NCI-H510A (cell line): ENCODE data around the gene CREB5.
"Not testable (repeated sequence)": the region's sequence is repeated elsewhere in the genome, so short reads cannot be mapped to it uniquely, and the experiment has no call there.

ENCODE experiments used
- DNase-seq: peaks from one replicate; lab custom pipeline; 2025; lab: John Stamatoyannopoulos, UW

Gene CREB5

DNA sequence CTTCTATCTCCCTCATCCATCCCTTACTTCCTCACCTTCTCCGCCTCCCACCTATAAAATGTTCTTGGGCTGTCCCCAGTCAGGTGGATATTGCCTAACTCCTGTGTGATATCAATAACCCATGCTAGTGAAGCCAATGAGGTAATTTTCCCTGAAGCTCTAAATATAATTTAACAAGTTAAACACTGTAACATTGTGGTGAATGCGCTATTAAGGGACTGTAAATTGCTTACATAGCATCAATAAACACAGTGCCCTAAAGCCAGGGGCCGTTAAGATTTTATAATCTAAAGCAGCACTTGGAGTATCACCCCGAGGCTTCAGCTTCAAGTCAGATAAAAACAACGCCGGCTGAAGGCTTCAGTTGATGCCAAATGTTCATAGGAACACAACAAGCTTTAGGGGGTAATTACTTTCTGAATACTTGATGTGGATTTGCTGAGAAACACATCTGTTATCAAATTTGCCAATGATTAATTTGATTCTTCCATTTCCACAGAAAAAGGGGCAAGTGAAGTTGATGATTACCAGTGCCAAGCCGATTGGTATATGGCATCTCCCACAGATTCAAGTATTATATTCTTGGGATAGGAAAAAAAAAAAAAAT, 138.4 kb downstream of the CREB5 start:
- DNase-seq, result no peak

GRCh38 chr7:28551331-28551730, 139.0 kb downstream of the CREB5 start:
- no peak for DNase-seq

DNA sequence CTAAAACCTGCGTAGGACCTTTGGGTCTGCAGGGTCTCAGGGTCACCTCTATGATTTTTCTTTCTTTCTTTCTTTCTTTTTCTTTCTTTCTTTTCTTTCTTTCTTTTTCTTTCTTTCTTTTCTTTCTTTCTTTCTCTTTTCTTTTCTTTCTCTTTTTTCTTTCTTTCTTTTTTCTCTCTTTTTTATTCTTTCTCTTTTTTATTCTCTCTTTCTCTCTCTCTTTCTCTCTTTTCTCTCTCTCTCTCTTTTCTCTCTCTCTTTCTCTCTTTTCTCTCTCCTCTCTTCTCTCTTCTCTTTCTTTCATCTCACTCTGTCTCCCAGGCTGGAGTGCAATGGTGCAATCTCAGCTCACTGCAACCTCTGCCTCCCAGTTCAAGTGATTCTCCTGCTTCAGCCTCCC, 139.4 kb downstream of the CREB5 start:
- DNase-seq, result not testable (repeated sequence)

- no peak for DNase-seq
Observed at GRCh38 chr7:28554802-28555471, 142.6 kb downstream of the CREB5 start.

GRCh38 chr7:28556025-28556424, 143.7 kb downstream of the CREB5 start:
- DNase-seq, result no peak

- DNase-seq, result no peak
Observed at GRCh38 chr7:28556671-28557070, 144.4 kb downstream of the CREB5 start.

- DNase-seq, result no peak
Observed at GRCh38 chr7:28558236-28558635, 145.9 kb downstream of the CREB5 start.

DNA sequence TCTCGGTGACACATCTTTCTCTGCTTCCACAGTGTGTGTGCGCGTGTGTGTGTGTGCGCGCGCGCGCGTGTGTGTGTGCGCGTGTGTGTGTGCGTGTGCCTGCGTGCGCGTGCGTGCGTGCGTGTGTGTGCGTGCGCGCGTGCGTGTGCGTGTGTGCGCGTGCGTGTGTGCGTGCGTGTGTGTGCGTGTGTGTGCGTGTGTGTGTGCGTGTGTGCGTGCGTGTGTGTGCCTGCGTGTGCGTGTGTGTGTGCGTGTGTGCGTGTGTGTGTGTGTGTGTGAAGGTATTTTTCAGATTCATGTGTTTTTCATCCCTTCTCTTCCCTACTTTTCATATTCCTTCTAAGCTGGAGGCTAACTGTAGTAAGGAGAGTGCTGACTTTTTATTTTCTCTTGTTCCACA, 148.4 kb downstream of the CREB5 start:
- DNase-seq, result no peak

- DNase-seq, result no peak
Observed at GRCh38 chr7:28564033-28564432, 151.7 kb downstream of the CREB5 start.

DNA sequence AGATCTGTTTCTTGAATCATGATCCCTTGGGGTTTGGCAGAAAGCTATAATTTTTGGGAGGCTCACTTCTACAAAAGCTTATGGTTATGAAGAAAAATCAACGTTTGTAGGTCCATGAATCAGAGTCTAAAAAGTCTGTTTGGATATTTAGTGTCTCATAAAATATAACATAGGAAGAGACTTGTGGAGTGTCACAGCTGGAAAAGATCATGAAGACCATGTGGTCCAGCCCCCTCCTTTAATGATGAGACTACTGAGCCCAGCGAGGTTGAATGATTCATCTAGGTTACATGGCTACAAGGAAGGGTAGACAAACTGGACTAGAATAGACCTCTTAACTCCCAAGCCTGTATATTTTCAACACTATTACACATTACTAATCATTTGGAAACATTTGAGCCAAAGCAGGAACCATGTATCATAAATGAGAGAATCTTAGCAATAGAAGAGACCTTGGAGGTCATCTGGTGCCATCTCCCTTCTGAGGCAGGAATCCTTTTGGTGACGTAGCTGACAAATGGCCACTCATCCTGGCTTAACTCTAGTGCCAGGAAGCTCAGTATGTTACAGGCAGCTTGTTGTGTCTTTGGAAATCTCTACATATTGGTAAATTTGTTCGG, 152.5 kb downstream of the CREB5 start:
- no peak for DNase-seq

DNA sequence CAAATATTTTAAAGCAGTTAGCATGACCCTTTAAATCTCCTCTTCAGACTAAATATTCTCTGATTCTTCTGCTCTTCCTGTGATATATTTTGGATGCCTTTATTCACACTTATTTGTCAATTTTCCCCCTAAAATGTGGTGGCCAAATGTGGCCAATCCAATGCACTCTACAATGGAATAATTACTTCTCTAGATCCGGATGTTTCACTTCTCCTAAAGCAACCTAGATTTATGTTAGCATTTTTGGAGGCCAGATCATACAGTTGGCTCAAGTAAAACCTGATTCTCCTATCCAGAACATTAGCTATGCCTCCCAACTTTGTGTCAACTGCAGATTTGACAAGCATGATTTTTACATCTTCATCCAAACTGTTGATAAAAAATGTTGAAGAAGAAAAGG, 153.7 kb downstream of the CREB5 start:
- DNase-seq, result no peak

DNA sequence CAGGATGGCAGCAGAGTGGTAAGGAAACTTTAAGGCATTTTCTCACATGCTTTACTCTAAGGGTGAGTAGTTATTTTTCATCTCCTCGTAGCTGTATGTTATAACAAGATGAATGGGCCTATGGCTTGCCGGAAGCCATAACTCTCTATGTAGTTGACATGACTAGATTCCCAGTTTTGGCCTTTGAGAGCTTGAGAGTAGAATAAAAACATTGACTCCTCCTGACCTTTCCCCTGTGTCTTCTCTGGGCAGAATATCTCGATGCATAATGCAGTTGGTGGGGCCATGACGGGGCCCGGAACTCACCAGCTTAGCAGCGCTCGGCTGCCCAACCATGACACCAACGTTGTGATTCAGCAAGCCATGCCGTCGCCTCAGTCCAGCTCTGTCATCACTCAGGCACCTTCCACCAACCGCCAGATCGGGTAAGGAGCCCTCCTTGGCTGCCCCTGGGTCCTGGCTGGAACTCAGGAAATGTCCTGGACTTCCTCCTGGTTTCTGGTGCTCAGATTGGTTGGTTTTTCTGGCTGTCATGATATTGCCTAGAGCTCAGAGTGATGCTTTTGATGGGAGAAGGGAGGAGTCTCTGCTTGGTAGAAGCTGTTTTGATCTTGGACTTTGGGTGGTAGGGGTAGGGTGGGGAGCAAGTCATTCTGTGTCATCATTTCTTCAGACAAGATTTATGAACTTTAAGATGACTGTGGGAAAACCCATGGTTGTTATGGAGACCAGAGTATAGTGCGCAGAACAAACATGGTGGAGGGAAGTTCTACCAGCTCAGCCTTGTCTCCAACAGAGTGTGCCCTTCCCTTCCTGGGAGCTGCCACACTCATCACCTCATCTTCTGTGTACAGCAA, 158.0 kb downstream of the CREB5 start:
- no peak for DNase-seq

- no peak for DNase-seq
Observed at GRCh38 chr7:28570970-28571288, 158.6 kb downstream of the CREB5 start.

- no peak for DNase-seq
Observed at GRCh38 chr7:28571405-28571804, 159.1 kb downstream of the CREB5 start.

DNA sequence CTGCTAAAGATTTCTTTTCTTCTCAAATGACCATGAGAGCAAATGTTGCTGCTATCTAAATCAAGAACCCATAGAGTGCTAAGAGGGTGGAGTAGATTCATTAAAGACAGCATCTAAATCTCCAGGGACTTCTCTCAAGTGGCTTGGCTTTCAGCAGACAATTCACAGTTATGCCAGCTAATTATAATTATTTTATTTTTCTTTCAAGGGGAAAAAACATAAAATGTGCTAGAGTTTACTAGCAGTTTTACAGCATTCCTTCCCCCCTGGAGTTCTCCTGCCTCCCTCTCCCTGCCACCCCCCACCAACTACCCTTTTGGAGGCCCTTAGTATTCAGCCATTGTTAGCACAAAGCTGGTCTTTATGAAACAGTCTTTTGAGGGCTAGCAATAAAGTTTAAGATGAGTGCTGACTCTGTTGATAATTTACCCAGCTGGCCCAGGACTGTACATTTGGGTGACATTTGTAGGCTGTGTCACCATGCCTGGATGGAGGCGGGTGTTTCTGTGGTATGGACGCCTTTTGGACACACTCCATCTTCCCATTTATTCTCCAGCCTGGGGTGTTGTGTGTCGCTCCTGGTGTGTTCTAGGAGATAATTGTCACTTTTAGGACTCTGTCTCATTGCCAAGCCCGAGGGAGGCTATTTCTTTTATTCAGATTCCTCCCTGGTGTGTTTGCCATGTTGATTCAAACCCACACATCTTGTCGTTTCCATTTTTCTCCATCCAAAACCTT, 160.2 kb downstream of the CREB5 start:
- DNase-seq, result no peak

- DNase-seq, result peak; percentile 58
Observed at GRCh38 chr7:28573059-28573553, 160.8 kb downstream of the CREB5 start.

GRCh38 chr7:28573651-28574301, 161.5 kb downstream of the CREB5 start:
- DNase-seq, result no peak

GRCh38 chr7:28575241-28575643, 162.9 kb downstream of the CREB5 start:
- DNase-seq, result no peak

GRCh38 chr7:28576656-28577055, 164.3 kb downstream of the CREB5 start:
- no peak for DNase-seq

GRCh38 chr7:28579571-28579970, 167.3 kb downstream of the CREB5 start:
- no peak for DNase-seq

DNA sequence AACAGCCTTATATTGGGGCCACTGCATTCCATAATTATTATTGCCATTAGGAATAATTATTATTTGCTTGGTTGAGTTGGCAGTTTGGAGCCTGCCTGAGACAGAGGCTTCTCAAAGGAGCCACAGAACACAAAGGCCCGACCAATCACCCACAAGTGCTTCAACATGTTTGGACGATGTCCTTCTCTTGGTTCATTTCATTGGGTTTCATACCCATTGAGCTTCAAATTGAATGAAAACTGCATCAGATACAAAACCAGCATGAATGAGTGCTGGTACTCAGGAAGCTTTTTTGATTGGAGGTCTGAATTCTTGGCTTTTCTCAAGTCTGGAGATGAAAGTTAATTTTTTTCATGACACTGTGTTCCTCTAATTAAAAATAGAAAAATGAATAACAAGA, 168.3 kb downstream of the CREB5 start:
- no peak for DNase-seq
